H1 (cell line): ENCODE results near the gene C11orf65. TPM values are rescaled to one million over a fixed set of nuclear protein-coding genes. Genes with fewer than 3 reads are reported as not detected.

Source experiments
- CBX8 ChIP-seq: fragments of 300-800, 300-1000 bp; sonication (generic); IDR thresholded peaks from 2 replicates; pipeline ENCODE4 v1.7.1; 2016; ENCODE audit warnings: low read depth, low read length, borderline replicate concordance
- NRF1 ChIP-seq: IDR thresholded peaks from 2 replicates; pipeline ENCODE4 v1.6.1; 2011; ENCODE audit warnings: mild to moderate bottlenecking, low read depth, low read length, improper control_type of control experiment
- polyA plus RNA-seq, 7 experiments: library from polyadenylated mRNA; depleted of rRNA in 3 of 7; stranded (reverse) in 5 of 7; unstranded in 2 of 7; fragments of >200 nt in 5 of 7; fragments of 200-250 nt in 2 of 7; gene quantifications; 1 replicate in 5 of 7; 2 replicates in 1 of 7; 4 replicates in 1 of 7; pipeline versions ENCODE4 v1.2.1 to v1.2.3, GENCODE V29; 2011 to 2013; ENCODE audit warnings: missing spikeins in 2 of 7, mixed read lengths in 2 of 7
- total RNA-seq: library from RNA; stranded (reverse); fragmentation: NEBNext Ultra II Directional; extraction: Animal tissue kit (Norgen Biotek cat#: 25700); gene quantifications from 2 replicates; pipeline ENCODE4 v1.2.1, GENCODE V29; 2021
- TF ChIP-seq, protein P1 (sequence below): IDR thresholded peaks from 2 replicates; pipeline ENCODE4 v1.6.1; 2011; ENCODE audit warnings: low read length, improper control_type of control experiment
- TF ChIP-seq, protein P2 (sequence below): IDR thresholded peaks from 2 replicates; pipeline ENCODE4 v1.6.1; 2012; ENCODE audit warnings: inconsistent platforms
- TF ChIP-seq, protein P3 (sequence below): IDR thresholded peaks from 2 replicates; pipeline ENCODE4 v1.6.1; 2011; ENCODE audit warnings: low read depth, mild to moderate bottlenecking, low read length; ENCODE audit not compliant: insufficient read depth

C11orf65 gene
- total and polyA plus RNA-seq, 2 of the 8 experiments (the other 6 are each of a cell fraction or from before 2014, with no cell fraction given) = 0.14 to 0.22 TPM

DNA sequence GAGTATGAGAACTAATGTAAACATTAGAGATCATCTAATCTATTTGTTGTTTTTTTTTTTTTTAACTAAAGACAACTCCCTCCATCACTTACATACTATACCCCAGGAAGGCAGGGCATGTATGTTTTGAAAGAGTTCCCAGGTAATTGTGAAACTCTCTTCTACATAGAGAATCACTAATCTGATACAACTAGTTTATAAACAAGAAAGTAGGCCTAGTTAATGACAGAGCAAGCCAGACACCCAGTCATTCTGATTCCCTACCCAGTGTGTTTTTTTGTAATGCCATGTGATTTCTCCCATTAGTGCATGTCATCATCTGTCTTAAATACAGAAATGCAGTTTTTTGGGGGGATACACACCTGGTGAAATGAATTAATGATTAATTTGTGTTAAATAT is 120.9 kb downstream of the C11orf65 start (continued):
- TF ChIP-seq, protein P1, sequence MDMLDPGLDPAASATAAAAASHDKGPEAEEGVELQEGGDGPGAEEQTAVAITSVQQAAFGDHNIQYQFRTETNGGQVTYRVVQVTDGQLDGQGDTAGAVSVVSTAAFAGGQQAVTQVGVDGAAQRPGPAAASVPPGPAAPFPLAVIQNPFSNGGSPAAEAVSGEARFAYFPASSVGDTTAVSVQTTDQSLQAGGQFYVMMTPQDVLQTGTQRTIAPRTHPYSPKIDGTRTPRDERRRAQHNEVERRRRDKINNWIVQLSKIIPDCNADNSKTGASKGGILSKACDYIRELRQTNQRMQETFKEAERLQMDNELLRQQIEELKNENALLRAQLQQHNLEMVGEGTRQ = no peak
- TF ChIP-seq, protein P2, sequence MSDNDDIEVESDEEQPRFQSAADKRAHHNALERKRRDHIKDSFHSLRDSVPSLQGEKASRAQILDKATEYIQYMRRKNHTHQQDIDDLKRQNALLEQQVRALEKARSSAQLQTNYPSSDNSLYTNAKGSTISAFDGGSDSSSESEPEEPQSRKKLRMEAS = no peak
- no peak for TF ChIP-seq NRF1
- no peak for TF ChIP-seq CBX8
- TF ChIP-seq, protein P3, sequence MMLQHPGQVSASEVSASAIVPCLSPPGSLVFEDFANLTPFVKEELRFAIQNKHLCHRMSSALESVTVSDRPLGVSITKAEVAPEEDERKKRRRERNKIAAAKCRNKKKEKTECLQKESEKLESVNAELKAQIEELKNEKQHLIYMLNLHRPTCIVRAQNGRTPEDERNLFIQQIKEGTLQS = no peak
